ENCODE results near the gene UNC5C.

DNA sequence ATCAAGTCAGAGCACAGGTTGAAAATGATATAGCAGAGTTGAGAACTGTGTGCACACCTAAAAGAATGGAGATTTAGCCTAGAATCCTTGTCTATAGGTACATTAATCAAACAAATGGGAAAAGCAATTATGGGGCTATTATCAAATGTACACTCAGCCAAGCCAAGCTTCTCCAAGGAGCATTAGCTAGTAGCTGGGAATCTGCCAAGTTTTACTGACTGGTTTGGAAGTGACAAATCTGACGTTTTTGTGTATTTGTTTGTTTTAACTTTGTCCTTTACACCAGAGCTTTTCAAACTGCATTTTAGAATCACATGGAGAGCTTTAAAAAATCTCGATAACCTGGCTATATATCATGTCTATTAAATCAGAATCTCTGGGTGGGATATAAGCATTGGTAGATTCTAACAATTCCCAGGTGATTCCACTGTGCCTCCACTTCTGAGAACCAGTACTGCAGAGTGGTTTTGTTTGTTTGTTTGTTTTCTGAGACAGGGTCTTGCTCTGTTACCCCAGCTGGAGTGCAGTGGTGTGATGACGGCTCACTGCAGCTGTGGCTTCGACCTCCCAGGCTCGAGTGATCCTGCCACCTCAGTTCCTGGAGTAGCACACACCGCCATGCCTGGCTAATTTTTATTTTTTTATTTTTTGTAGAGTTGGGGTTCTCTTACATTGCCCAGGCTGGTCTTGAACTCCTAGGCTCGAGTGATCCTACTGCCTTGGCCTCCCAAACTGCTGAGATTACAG lies 279.8 kb downstream of the UNC5C start:
- TF ChIP-seq, protein P1, sequence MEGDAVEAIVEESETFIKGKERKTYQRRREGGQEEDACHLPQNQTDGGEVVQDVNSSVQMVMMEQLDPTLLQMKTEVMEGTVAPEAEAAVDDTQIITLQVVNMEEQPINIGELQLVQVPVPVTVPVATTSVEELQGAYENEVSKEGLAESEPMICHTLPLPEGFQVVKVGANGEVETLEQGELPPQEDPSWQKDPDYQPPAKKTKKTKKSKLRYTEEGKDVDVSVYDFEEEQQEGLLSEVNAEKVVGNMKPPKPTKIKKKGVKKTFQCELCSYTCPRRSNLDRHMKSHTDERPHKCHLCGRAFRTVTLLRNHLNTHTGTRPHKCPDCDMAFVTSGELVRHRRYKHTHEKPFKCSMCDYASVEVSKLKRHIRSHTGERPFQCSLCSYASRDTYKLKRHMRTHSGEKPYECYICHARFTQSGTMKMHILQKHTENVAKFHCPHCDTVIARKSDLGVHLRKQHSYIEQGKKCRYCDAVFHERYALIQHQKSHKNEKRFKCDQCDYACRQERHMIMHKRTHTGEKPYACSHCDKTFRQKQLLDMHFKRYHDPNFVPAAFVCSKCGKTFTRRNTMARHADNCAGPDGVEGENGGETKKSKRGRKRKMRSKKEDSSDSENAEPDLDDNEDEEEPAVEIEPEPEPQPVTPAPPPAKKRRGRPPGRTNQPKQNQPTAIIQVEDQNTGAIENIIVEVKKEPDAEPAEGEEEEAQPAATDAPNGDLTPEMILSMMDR (IDR thresholded peaks at IDR 0.05) = no peak
- TF ChIP-seq EP300 (IDR thresholded peaks at IDR 0.05) (no peak), POLR2A (IDR thresholded peaks at IDR 0.05) (no peak)

Data from tibial nerve (tissue), 4 donors.